H9 (cell line): ENCODE data around the gene SLC29A4. TPM values are rescaled to one million over a fixed set of nuclear protein-coding genes. Genes with fewer than 3 reads are reported as not detected.

Experiments used
- DNase-seq: peaks from one replicate; pipeline ENCODE4 v3.0.0-alpha.2; 2017
- H2AFZ ChIP-seq: one replicate; pipeline ENCODE4 v1.6.1; 2013; ENCODE audit warnings: mild to moderate bottlenecking, low read length, control low read depth, moderate library complexity
- H2AK5ac ChIP-seq: 2 replicates; pipeline ENCODE4 v1.6.1; 2013; ENCODE audit warnings: low read length, control low read depth, mixed read lengths; ENCODE audit not compliant: insufficient read length
- H2BK120ac ChIP-seq: one replicate; pipeline ENCODE4 v1.6.1; 2013; ENCODE audit warnings: low read depth, mild to moderate bottlenecking, low read length, control low read depth, inconsistent platforms; ENCODE audit not compliant: poor library complexity, severe bottlenecking
- H2BK12ac ChIP-seq: 2 replicates; pipeline ENCODE4 v1.6.1; 2013; ENCODE audit warnings: low read length, control low read depth, mixed read lengths, low read depth; ENCODE audit not compliant: insufficient read length
- H2BK15ac ChIP-seq: 2 replicates; pipeline ENCODE4 v1.6.1; 2013; ENCODE audit warnings: low read depth, low read length, control low read depth
- H2BK20ac ChIP-seq: one replicate; pipeline ENCODE4 v1.6.1; 2013; ENCODE audit warnings: low read depth, mild to moderate bottlenecking, low read length, control low read depth, inconsistent platforms; ENCODE audit not compliant: poor library complexity, severe bottlenecking
- H2BK5ac ChIP-seq: 2 replicates; pipeline ENCODE4 v1.6.1; 2013; ENCODE audit warnings: low read length, control low read depth, mixed read lengths; ENCODE audit not compliant: insufficient read length
- H3K14ac ChIP-seq: 2 replicates; pipeline ENCODE4 v1.6.1; 2013; ENCODE audit warnings: low read length, control low read depth; ENCODE audit not compliant: insufficient read depth
- H3K18ac ChIP-seq: 2 replicates; pipeline ENCODE4 v1.6.1; 2013; ENCODE audit warnings: low read depth, mild to moderate bottlenecking, mixed read lengths, low read length, control low read depth; ENCODE audit not compliant: insufficient read length
- H3K23ac ChIP-seq: 2 replicates; pipeline ENCODE4 v1.6.1; 2013; ENCODE audit warnings: low read length, control low read depth, mixed read lengths, low read depth; ENCODE audit not compliant: insufficient read length
- H3K23me2 ChIP-seq: 2 replicates; pipeline ENCODE4 v1.6.1; 2013; ENCODE audit warnings: low read depth, mild to moderate bottlenecking, mixed read lengths, low read length, control low read depth; ENCODE audit not compliant: insufficient read length, poor library complexity, severe bottlenecking
- H3K27ac ChIP-seq: 2 replicates; pipeline ENCODE4 v1.5.1; 2013; ENCODE audit warnings: low read length, control low read depth, mixed read lengths, low read depth; ENCODE audit not compliant: insufficient read length
- H3K27me3 ChIP-seq: 2 replicates; pipeline ENCODE4 v1.6.1; 2013; ENCODE audit warnings: low read length, control low read depth, inconsistent platforms; ENCODE audit not compliant: insufficient read depth
- H3K4ac ChIP-seq: 2 replicates; pipeline ENCODE4 v1.6.1; 2013; ENCODE audit warnings: low read depth, mild to moderate bottlenecking, control low read depth, inconsistent platforms, low read length, moderate library complexity
- H3K4me1 ChIP-seq: 2 replicates; pipeline ENCODE4 v1.6.1; 2013; ENCODE audit warnings: low read length, control low read depth, inconsistent platforms; ENCODE audit not compliant: insufficient read depth
- H3K4me2 ChIP-seq: 2 replicates; pipeline ENCODE4 v1.6.1; 2013; ENCODE audit warnings: low read length, control low read depth, mixed read lengths; ENCODE audit not compliant: insufficient read length, insufficient read depth
- H3K56ac ChIP-seq: 2 replicates; pipeline ENCODE4 v1.6.1; 2013; ENCODE audit warnings: low read depth, mild to moderate bottlenecking, mixed read lengths, low read length, control low read depth; ENCODE audit not compliant: insufficient read length
- H3K79me1 ChIP-seq: 2 replicates; pipeline ENCODE4 v1.6.1; 2013; ENCODE audit warnings: low read depth, mild to moderate bottlenecking, moderate library complexity, low read length, control low read depth, inconsistent platforms; ENCODE audit not compliant: insufficient read depth, poor library complexity, severe bottlenecking
- H3K79me2 ChIP-seq: 2 replicates; pipeline ENCODE4 v1.6.1; 2013; ENCODE audit warnings: low read length, control low read depth, inconsistent platforms; ENCODE audit not compliant: insufficient read depth
- H3K9ac ChIP-seq: 2 replicates; pipeline ENCODE4 v1.6.1; 2013; ENCODE audit warnings: low read length, control low read depth, mixed read lengths; ENCODE audit not compliant: insufficient read length; ENCODE audit errors: extremely low read depth
- H3K9me3 ChIP-seq: one replicate; pipeline ENCODE4 v1.6.1; 2013; ENCODE audit warnings: low read depth, low read length, inconsistent platforms; ENCODE audit not compliant: control insufficient read depth
- H3T11ph ChIP-seq: one replicate; pipeline ENCODE4 v1.6.1; 2013; ENCODE audit warnings: mild to moderate bottlenecking, low read length, control low read depth, inconsistent platforms
- H4K20me1 ChIP-seq: one replicate; pipeline ENCODE4 v1.6.1; 2013; ENCODE audit not compliant: control insufficient read depth, insufficient read length, insufficient read depth
- H4K5ac ChIP-seq: 2 replicates; pipeline ENCODE4 v1.6.1; 2013; ENCODE audit warnings: low read depth, mild to moderate bottlenecking, mixed read lengths, low read length, control low read depth; ENCODE audit not compliant: insufficient read length
- H4K8ac ChIP-seq: replicated peaks from 2 replicates; pipeline ENCODE4 v1.6.1; 2013; ENCODE audit warnings: low read length, control low read depth, mixed read lengths, low read depth; ENCODE audit not compliant: insufficient read length
- H4K91ac ChIP-seq: 2 replicates; pipeline ENCODE4 v1.6.1; 2013; ENCODE audit warnings: low read depth, mild to moderate bottlenecking, moderate library complexity, mixed read lengths, low read length, control low read depth; ENCODE audit not compliant: insufficient read length
- H3K27ac Mint-ChIP-seq, 3 experiments: 2 replicates in 2 of 3; 3 replicates in 1 of 3; pipeline ENCODE4 v1.8.0; 2020 to 2021; ENCODE audit warnings: mixed read lengths in 3 of 3, mild to moderate bottlenecking in 1 of 3, moderate library complexity in 1 of 3
- H3K27me3 Mint-ChIP-seq: 2 replicates; pipeline ENCODE4 v1.8.0; 2021; ENCODE audit warnings: low read depth, mild to moderate bottlenecking, moderate library complexity, mixed read lengths
- H3K36me3 Mint-ChIP-seq, 3 experiments: 2 replicates in 2 of 3; 3 replicates in 1 of 3; pipeline ENCODE4 v1.8.0; 2020 to 2021; ENCODE audit warnings: low read depth in 3 of 3, mixed read lengths in 3 of 3; ENCODE audit not compliant: insufficient read depth in 1 of 3
- H3K4me1 Mint-ChIP-seq, 2 experiments: 2 replicates each; pipeline ENCODE4 v1.8.0; 2020; ENCODE audit warnings: mixed read lengths in 2 of 2
- H3K4me3 Mint-ChIP-seq, 2 experiments: 2 replicates in 1 of 2; 3 replicates in 1 of 2; pipeline ENCODE4 v1.8.0; 2020 to 2021; ENCODE audit warnings: mild to moderate bottlenecking in 2 of 2, mixed read lengths in 2 of 2, moderate library complexity in 1 of 2
- H3K9me3 Mint-ChIP-seq, 2 experiments: 2 replicates in 1 of 2; 3 replicates in 1 of 2; pipeline ENCODE4 v1.8.0; 2020; ENCODE audit warnings: mild to moderate bottlenecking in 2 of 2, mixed read lengths in 2 of 2, moderate library complexity in 1 of 2
- WGBS: extraction: QIAGEN DNeasy Blood & Tissue Kit; methylation state at CpG from one replicate; pipeline ENCODE4 v1.1.7; 2013; ENCODE audit warnings: missing lambda C conversion rate, low lambda C conversion rate, mixed read lengths; ENCODE audit not compliant: insufficient read length; ENCODE audit errors: extremely low coverage; 5-methylcytosine and 5-hydroxymethylcytosine counted together
- total RNA-seq: library from RNA; stranded (reverse); gene quantifications from 2 replicates; pipeline ENCODE4 v1.2.1, GENCODE V29; 2021
- TF ChIP-seq, protein P1 (sequence below): fragments of 200-600 bp; sonication (generic); conservative IDR thresholded peaks from 3 replicates; pipeline ENCODE4 v1.8.0; 2021; ENCODE audit warnings: antibody characterized with exemption, mild to moderate bottlenecking

SLC29A4 gene
- total RNA-seq, 1 experiment from 2014 or later: 12.4 TPM

- Histone ChIP-seq H3K27me3 (no peaks in the 10 kb centered on the region), H2AK5ac (no peak overlapping the region), H3K9ac (no peak overlapping the region), H2BK5ac (no peak overlapping the region), H3K27ac (no peak overlapping the region), H3K56ac (no peak overlapping the region), H4K5ac (no peak overlapping the region), H3K79me2 (no peaks in the 10 kb centered on the region), H3K79me1 (no peaks in the 10 kb centered on the region), H3K4me1 (no peaks in the 10 kb centered on the region), H3K18ac (no peak overlapping the region), H3K23ac (no peak overlapping the region), H2BK20ac (no peak overlapping the region), H4K8ac (no peak overlapping the region), H2BK12ac (no peak overlapping the region), H2BK120ac (no peak overlapping the region), H3T11ph (no peak overlapping the region), H3K14ac (no peak overlapping the region), H3K9me3 (no peaks in the 10 kb centered on the region), H3K4me2 (no peak overlapping the region), H2BK15ac (no peak overlapping the region), H4K91ac (no peak overlapping the region), H3K4ac (no peak overlapping the region), H3K23me2 (no peaks in the 10 kb centered on the region), H4K20me1 (no peaks in the 10 kb centered on the region), H2AFZ (no peak overlapping the region)
- no peak for DNase-seq
- Mint-ChIP-seq H3K4me1 (peaks cover 2 to 8% of the 10 kb centered on the region in 2 experiments; a peak in 3 of 4 replicates), H3K27me3 (no peaks in the 10 kb centered on the region; the same call in none of the 2 replicates), H3K9me3 (peaks cover 19 to 23% of the 10 kb centered on the region in 2 experiments), H3K4me3 (no peak overlapping the region), H3K27ac (no peak overlapping the region), H3K36me3 (peaks cover 0 to 27% (median 15%) of the 10 kb centered on the region in 3 experiments; a peak in 5 of 7 replicates)
- WGBS: no CpG with 5 or more reads among the region's 11 CpGs
- TF ChIP-seq, protein P1, sequence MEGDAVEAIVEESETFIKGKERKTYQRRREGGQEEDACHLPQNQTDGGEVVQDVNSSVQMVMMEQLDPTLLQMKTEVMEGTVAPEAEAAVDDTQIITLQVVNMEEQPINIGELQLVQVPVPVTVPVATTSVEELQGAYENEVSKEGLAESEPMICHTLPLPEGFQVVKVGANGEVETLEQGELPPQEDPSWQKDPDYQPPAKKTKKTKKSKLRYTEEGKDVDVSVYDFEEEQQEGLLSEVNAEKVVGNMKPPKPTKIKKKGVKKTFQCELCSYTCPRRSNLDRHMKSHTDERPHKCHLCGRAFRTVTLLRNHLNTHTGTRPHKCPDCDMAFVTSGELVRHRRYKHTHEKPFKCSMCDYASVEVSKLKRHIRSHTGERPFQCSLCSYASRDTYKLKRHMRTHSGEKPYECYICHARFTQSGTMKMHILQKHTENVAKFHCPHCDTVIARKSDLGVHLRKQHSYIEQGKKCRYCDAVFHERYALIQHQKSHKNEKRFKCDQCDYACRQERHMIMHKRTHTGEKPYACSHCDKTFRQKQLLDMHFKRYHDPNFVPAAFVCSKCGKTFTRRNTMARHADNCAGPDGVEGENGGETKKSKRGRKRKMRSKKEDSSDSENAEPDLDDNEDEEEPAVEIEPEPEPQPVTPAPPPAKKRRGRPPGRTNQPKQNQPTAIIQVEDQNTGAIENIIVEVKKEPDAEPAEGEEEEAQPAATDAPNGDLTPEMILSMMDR: no peak
Observed at GRCh38 chr7:5337047-5337446, 54.3 kb downstream of the SLC29A4 start.
